Nasal cavity respiratory epithelium epithelial cell of viscerocranial mucosa (primary cell): ENCODE results near the gene DKKL1. TPM values are rescaled to one million over a fixed set of nuclear protein-coding genes. Genes with fewer than 3 reads are reported as not detected.

ENCODE experiments used
- total RNA-seq: library from RNA; depleted of rRNA; stranded (reverse); fragments of >200 nt; gene quantifications from 2 replicates; pipeline ENCODE4 v1.2.3, GENCODE V29; 2014

DKKL1 gene
- 0.14 and 0.34 TPM in 2 replicates for total RNA-seq

DNA sequence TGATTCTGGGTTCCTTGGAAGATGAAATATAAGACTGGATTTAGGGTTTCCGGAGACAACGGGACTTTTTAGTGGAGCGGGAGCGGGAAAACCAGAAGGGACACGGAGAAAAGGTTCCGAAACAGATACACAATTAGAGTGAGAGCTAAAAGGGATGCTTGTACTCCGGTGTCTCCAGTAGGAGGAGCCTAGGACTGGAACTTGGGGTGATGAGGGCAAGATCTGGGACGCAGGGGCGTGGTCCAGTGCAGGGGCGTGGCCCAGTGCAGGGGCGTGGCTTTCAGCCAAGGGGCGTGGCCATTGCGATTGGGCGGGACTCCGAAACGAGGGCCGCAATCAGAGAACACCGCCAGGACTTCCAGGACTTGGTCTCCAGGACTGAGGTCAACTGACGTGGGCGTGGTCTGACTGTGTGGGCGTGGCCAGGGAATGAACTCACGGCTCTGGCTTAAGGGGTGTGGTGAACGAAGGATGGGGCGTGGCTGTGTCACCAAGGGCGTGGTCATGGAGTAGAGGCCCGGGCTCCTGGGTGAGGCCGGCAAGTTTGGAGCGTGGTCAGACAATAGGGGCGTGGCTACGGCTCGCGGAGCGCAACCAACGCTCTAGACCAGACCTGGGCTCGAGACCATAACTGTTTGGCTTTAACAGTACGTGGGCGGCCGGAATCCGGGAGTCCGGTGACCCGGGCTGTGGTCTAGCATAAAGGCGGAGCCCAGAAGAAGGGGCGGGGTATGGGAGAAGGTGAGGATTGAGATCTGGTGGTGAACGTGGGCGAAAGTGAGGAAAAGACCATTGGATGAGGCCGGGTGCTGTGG, at the start of gene DKKL1:
DKKL1 (plus strand) TSS at position 610 of the 815 bp plus-strand sequence; CDS start at position 732, 122 bp downstream.

DNA sequence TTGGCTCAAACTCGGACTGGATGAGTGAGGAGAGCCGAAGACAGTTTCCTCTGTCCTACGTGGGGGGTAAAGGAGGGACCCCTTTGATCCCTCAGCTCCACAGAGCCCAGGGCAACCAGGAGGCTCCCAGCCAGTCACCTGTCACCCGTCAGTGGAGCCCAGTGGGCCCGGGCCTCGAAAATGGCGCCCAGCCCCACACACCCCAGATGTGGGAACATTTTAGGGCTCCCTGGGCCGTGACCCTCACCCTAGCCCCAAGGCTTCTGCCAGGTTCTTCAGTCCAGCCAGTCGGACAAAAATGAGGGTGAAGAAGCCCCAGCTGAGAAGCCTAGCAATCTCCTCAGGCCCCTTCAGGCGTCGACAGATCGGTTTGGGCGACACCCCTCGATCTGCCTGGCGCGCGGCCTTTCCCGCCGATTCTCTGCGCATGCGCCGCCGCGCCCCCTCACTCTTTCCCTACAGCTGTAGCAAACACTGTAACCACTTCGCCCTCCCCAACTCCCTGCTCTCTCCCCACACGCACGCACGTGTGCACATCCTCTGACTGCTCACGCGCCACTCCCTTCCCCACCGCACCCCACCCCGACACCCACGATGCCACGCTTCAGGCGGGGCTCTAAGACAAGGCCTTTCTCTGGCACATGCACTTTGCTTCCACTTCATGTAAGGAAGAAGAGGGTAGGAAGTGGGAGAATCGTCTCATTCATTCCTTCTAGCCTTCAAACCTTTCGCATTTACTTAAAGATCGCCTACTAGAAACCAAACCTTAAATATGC, 38.7 kb upstream of the DKKL1 start, which contains the start of gene SLC6A16:
SLC6A16 (minus strand) TSS at position 391 of the 776 bp plus-strand sequence. CDS start 13,844 bp downstream, outside the sequence.

DNA sequence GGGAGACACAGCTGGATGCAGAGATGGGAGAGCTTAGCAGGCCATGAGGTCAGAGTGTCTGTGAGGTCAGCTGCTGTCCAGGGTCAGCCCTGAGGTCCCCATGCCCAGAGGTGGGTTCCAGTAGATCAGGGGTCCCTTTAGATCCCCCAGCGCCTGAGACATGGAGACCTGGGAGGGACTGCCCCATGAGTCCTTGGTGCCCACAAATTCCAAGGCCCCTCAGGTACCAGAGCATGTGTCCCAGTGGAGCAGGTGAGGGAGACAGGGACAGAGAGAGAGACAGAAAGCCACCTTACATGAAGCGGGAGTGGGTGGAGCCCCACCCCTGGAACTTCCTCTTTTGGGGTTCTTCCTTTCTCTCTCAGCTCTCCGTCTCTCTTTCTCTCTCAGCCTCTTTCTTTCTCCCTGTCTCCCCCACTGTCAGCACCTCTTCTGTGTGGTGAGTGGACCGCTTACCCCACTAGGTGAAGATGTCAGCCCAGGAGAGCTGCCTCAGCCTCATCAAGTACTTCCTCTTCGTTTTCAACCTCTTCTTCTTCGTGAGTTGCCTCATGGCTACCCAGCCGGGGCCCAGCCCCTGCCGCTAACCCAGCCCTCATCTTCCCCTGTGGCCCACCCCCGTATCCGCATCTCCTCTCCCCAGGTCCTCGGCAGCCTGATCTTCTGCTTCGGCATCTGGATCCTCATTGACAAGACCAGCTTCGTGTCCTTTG, 28.4 kb upstream of the DKKL1 start, which contains the start of gene CD37:
CD37 (plus strand) TSS at position 336 of the 713 bp plus-strand sequence; CDS start at position 471, 135 bp downstream.

DNA sequence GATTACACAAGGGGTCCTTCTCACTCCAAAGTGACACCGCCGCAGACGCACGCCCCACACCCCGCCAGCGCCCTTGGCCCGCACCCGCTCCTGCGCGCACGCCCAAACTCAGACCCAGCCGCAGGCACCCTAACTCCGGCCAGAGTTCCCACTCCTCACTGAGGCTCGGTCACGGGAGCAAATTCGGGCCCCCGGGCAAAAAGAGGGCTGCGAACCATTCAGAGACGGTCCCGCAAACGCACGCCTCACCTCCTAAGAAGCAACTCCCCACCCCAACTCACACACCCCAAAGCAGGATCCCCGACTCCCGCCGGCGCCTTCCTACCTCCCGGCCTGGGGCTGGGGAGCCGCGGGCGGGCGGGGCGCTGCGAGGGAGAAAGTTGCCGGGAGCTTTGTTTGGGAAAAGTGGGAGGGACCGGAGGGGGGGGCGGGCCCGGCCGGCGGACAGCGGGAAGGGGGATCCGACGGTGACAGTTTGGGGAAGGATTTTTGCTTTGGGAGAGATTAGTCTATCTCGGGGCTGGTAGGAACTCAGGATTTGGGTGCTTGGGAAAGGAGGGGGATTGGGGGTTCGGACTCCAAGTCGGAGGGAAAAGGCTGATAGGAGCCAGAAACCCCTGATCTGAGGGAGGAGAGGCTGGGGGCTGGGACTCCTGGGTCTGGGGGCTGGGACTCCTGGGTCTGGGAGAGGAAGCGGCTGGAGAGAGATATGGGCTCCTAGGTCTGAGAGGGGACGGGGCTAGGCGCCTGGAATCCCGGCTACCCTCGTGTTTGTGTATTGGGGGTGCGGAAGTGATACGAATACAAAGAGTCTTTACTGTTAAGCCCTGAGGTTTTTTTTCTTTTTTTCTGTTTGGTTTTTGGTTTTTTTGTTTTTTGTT, 1.4 kb upstream of the DKKL1 start, which contains the start of gene TEAD2:
TEAD2 (minus strand) TSS at position 369 of the 881 bp plus-strand sequence. CDS start 2,341 bp downstream, outside the sequence.

DNA sequence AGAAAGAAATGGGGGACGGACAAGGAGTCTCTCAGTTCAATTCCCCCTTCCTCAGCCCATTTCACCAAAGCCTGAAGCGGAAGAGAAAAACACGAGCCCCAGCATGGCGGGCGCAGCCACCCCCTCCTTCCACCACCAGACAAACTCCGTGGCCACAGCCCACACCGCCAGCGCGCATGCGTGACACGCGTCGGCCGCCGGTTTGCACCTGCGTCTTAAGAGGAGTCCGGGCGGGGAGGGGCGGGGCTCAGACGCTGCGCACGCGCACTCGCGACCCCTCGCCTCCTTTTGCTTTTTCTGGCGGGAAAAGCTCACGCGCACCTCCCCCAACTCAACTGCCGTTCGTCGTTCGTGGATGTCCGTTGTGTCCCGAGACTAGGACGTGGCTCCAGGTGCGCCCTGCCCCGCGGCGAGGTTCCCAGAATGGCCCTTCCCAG, 24.3 kb downstream of the DKKL1 start, which contains the start of gene KASH5:
KASH5 (plus strand) TSS at position 314 of the 437 bp plus-strand sequence. CDS start 2,635 bp downstream, outside the sequence.

DNA sequence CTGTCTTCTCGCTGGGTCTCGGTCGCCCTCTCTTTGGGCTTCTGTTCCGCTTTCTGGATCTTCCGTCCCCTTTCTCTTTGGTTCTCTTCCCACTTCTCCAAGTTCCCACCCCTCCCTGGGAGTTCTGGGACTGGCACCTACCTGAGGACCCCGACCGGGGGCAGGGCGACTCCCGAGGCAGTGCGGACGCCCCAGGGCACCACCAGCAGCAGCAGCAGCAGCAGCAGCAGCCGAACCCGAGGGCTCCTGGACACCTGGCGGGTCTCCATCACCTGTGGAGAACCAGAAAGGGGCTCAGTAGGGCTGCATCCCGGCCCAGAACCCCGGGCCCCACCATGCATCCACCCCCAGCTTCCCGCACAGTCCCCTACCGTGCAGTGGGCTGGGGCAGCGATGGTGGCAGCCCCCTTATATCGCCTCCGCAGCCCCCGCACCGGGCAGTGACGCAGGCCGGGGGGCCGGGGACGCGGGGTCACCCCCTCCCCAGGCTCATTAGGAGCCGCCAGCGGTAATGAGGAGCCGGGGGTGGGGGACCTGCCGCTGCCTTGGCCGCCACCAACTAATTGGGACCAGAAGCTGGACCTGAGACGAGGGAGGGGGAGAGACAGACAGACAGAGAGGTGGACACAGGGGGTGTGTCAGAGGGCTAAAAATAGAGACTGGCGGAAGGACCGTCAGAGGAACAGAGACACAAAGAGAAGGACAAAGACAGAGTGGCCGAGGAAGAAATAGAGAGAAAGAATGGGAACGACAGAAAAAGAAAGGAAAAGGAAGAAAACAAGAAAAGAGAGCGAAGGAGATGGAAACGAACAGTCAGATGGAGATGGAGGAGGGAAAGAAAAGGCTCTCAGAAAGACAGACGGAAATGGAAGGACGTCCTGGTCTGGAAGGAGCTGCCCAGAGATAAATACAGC, 59.7 kb downstream of the DKKL1 start, which contains the start of gene PTH2:
PTH2 (minus strand) TSS at position 371 of the 914 bp plus-strand sequence; CDS start at position 269, 102 bp downstream.

Other genes starting within 250 kb of the DKKL1 start
- 3.6 and 5.1 TPM in 2 replicates for gene LIN7B, start 249.5 kb upstream of the DKKL1 start, total RNA-seq
- 1.7 and 2.7 TPM in 2 replicates for gene C19orf73, start 244.7 kb upstream of the DKKL1 start, total RNA-seq
- 2.5 and 3.8 TPM in 2 replicates for gene PPFIA3, start 244.3 kb upstream of the DKKL1 start, total RNA-seq
- under 0.01 TPM in 1 of 2 replicates, not detected in the other for gene HRC, start 208.5 kb upstream of the DKKL1 start, total RNA-seq
- 22.2 and 28.5 TPM in 2 replicates for gene TRPM4, start 206.1 kb upstream of the DKKL1 start, total RNA-seq
- gene SLC6A16, start 38.7 kb upstream of the DKKL1 start, total RNA-seq, result 0.21 TPM in 1 of 2 replicates, not detected in the other
- not detected in 2 replicates for gene CD37, start 28.5 kb upstream of the DKKL1 start, total RNA-seq
- gene TEAD2, start 1.5 kb upstream of the DKKL1 start, total RNA-seq, result 7.2 and 21.9 TPM in 2 replicates
- not detected in 2 replicates for gene KASH5, start 24.4 kb downstream of the DKKL1 start, total RNA-seq
- gene PTH2, start 59.6 kb downstream of the DKKL1 start, total RNA-seq, result not detected in 2 replicates
- gene GFY, start 61.5 kb downstream of the DKKL1 start, total RNA-seq, result not detected in 2 replicates
- 0.21 TPM in 1 of 2 replicates, not detected in the other for gene SLC17A7, start 77.7 kb downstream of the DKKL1 start, total RNA-seq
- gene PIH1D1, start 87.9 kb downstream of the DKKL1 start, total RNA-seq, result 69.4 and 70.3 TPM in 2 replicates
- gene ALDH16A1, start 89.3 kb downstream of the DKKL1 start, total RNA-seq, result 17.7 and 27.3 TPM in 2 replicates
- 0.34 and 1.00 TPM in 2 replicates for gene FLT3LG, start 110.3 kb downstream of the DKKL1 start, total RNA-seq
- gene RPL13A, start 123.7 kb downstream of the DKKL1 start, total RNA-seq, result 2,080 and 4,704 TPM in 2 replicates
- gene RPS11, start 132.6 kb downstream of the DKKL1 start, total RNA-seq, result 1,866 and 3,662 TPM in 2 replicates
- 10.8 and 13.0 TPM in 2 replicates for gene FCGRT, start 148.8 kb downstream of the DKKL1 start, total RNA-seq
- gene RCN3, start 164.1 kb downstream of the DKKL1 start, total RNA-seq, result 0.34 and 0.43 TPM in 2 replicates
- 28.1 and 57.8 TPM in 2 replicates for gene NOSIP, start 216.7 kb downstream of the DKKL1 start, total RNA-seq
- 5.4 and 7.9 TPM in 2 replicates for gene PRRG2, start 217.4 kb downstream of the DKKL1 start, total RNA-seq
- 1.4 and 7.8 TPM in 2 replicates for gene PRR12, start 227.3 kb downstream of the DKKL1 start, total RNA-seq